ENCODE data around the gene COL4A2.

DNA sequence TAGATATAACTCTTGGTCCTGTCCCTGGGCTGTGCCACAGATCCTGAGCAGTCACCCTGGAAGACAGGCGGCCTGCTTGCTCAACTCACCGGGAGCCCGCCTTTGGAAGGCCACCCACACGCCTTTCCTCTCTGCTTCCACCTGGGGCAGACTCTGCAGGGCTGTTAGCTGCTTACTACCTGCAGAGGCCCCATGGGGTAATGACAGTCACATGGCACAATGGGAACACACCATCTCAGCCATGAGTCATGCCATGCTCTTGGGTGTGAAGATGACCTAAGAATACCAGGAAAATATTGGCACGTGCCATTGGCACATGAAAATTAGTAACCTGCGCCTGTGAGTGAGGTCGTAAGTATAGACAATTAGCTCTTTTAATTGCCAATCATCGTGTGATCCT, 108.6 kb downstream of the COL4A2 start:
- TF ChIP-seq, protein P1, sequence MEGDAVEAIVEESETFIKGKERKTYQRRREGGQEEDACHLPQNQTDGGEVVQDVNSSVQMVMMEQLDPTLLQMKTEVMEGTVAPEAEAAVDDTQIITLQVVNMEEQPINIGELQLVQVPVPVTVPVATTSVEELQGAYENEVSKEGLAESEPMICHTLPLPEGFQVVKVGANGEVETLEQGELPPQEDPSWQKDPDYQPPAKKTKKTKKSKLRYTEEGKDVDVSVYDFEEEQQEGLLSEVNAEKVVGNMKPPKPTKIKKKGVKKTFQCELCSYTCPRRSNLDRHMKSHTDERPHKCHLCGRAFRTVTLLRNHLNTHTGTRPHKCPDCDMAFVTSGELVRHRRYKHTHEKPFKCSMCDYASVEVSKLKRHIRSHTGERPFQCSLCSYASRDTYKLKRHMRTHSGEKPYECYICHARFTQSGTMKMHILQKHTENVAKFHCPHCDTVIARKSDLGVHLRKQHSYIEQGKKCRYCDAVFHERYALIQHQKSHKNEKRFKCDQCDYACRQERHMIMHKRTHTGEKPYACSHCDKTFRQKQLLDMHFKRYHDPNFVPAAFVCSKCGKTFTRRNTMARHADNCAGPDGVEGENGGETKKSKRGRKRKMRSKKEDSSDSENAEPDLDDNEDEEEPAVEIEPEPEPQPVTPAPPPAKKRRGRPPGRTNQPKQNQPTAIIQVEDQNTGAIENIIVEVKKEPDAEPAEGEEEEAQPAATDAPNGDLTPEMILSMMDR (IDR thresholded peaks at IDR 0.05), result no peak
- TF ChIP-seq POLR2A (IDR thresholded peaks at IDR 0.05), result no peak
- TF ChIP-seq EP300 (IDR thresholded peaks at IDR 0.05), result no peak

All from ovary (tissue), 3 donors.